Cardiac muscle cell (in vitro differentiated cells and primary cell): Measurements from ENCODE around the gene RAB7A. TPM values are rescaled to one million over a fixed set of nuclear protein-coding genes. Genes with fewer than 3 reads are reported as not detected.
"Not testable (repeated sequence)": the region's sequence is repeated elsewhere in the genome, so short reads cannot be mapped to it uniquely, and the experiment has no call there.

ENCODE experiments used
- DNase-seq, 2 donors: peaks; one replicate each; pipeline versions ENCODE4 v3.0.0 to v3.0.0-alpha.2; 2010 to 2017; ENCODE audit warnings: low read depth in 1 of 2, low spot score in 1 of 2
- H3K27ac ChIP-seq: fragments of 200-600 bp; sonication (generic); 2 replicates; pipeline ENCODE4 v1.5.1; 2016
- H3K27me3 ChIP-seq: fragments of 200-600 bp; sonication (generic); 2 replicates; pipeline ENCODE4 v1.6.0; 2016; ENCODE audit warnings: control low read depth
- H3K36me3 ChIP-seq: fragments of 200-600 bp; sonication (generic); 2 replicates; pipeline ENCODE4 v1.5.1; 2016; ENCODE audit warnings: control low read depth
- H3K4me1 ChIP-seq: fragments of 200-600 bp; sonication (generic); 2 replicates; pipeline ENCODE4 v1.8.1; 2017; ENCODE audit warnings: low read depth, mild to moderate bottlenecking, mixed run types
- H3K4me3 ChIP-seq: fragments of 200-600 bp; sonication (generic); 2 replicates; pipeline ENCODE4 v1.5.1; 2016; ENCODE audit warnings: mild to moderate bottlenecking
- H3K9me3 ChIP-seq: fragments of 200-600 bp; sonication (generic); 2 replicates; pipeline ENCODE4 v1.5.1; 2017; ENCODE audit warnings: low read depth, mild to moderate bottlenecking, control low read depth
- polyA plus RNA-seq: library from polyadenylated mRNA; unstranded; fragments of >200 nt; fragmentation: Nextera tagmentation; extraction: Ambion mirVana; gene quantifications from 2 replicates; pipeline ENCODE4 v1.2.1, GENCODE V29; 2016
- total RNA-seq: library from RNA; depleted of rRNA; stranded (reverse); fragments of >200 nt; gene quantifications from 2 replicates; pipeline ENCODE4 v1.2.3, GENCODE V29; 2016
- TF ChIP-seq, protein P1 (sequence below): IDR thresholded peaks from 2 replicates; pipeline ENCODE4 v1.5.1; 2012; ENCODE audit warnings: low read depth, mild to moderate bottlenecking, low read length

Gene RAB7A
- total and polyA plus RNA-seq, 2 experiments from 2014 or later = 62.3 to 189 TPM

DNA sequence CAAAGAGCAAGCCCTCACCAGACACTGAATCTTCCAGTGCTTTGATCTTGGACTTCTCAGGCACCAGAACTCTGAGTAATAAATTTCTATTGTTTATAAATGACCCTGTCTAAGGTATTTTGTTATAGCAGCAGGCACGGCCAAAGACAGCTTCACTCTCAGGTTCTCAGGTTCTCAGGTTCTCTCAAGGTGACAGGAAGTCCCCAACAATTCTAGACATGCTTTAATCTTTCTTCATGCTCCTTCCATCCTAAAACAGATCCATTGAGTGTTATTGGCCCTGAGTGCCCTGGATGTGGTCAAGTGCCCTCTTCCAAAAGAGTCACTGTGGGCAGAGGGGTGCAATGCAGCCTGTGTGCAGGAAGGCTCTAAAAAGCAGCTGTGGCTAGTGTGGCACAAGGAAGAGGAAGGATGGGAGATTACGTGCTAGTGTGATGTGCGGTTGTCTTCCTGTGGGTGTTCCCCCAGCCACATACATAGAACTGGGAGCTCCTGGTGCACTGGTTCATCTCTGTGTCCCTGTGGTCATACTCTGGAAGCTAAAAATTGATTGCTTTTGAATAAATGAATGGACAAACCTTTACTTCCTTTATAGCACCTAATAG lies 11.0 kb upstream of the RAB7A start:
- no peak overlapping the region for H3K27ac ChIP-seq
- TF ChIP-seq, protein P1, sequence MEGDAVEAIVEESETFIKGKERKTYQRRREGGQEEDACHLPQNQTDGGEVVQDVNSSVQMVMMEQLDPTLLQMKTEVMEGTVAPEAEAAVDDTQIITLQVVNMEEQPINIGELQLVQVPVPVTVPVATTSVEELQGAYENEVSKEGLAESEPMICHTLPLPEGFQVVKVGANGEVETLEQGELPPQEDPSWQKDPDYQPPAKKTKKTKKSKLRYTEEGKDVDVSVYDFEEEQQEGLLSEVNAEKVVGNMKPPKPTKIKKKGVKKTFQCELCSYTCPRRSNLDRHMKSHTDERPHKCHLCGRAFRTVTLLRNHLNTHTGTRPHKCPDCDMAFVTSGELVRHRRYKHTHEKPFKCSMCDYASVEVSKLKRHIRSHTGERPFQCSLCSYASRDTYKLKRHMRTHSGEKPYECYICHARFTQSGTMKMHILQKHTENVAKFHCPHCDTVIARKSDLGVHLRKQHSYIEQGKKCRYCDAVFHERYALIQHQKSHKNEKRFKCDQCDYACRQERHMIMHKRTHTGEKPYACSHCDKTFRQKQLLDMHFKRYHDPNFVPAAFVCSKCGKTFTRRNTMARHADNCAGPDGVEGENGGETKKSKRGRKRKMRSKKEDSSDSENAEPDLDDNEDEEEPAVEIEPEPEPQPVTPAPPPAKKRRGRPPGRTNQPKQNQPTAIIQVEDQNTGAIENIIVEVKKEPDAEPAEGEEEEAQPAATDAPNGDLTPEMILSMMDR = no peak

DNA sequence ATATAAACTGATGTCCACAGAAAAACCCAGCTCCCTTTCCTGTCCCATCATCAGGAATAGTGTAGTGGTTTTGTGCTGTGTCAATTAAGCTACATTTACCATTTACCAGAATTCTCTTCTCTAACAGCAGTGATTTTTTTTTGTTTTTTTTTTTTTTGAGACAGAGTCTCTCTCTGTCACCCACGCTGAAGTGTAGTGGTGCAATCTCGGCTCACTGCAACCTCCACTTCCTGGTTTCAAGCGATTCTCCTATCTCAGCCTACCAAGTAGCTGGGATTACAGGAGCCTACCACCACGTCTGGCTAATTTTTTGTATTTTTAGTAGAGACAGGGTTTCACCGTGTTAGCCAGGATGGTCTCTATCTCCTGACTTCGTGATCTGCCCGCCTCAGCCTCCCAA lies 7.1 kb upstream of the RAB7A start:
- not testable (repeated sequence) for H3K9me3 ChIP-seq, H3K4me3 ChIP-seq, H3K27me3 ChIP-seq, H3K4me1 ChIP-seq, H3K36me3 ChIP-seq, DNase-seq, H3K27ac ChIP-seq

More for the DNA sequence above, 11.0 kb upstream of the RAB7A start:
- Histone ChIP-seq H3K4me1 (no peaks in the 10 kb centered on the region), H3K9me3 (no peaks in the 10 kb centered on the region), H3K27me3 (no peaks in the 10 kb centered on the region), H3K36me3 (no peaks in the 10 kb centered on the region), H3K4me3 (no peak overlapping the region)
- no peak for DNase-seq

- no peak overlapping the region for H3K27ac ChIP-seq
- DNase-seq = no peak
- H3K27me3 ChIP-seq = no peaks in the 10 kb centered on the region
- H3K36me3 ChIP-seq = no peaks in the 10 kb centered on the region
- no peaks in the 10 kb centered on the region for H3K4me1 ChIP-seq
- H3K9me3 ChIP-seq = no peaks in the 10 kb centered on the region
- no peak overlapping the region for H3K4me3 ChIP-seq
- TF ChIP-seq, protein P1 = no peak
Observed at GRCh38 chr3:128720891-128721290, 5.1 kb upstream of the RAB7A start.

DNA sequence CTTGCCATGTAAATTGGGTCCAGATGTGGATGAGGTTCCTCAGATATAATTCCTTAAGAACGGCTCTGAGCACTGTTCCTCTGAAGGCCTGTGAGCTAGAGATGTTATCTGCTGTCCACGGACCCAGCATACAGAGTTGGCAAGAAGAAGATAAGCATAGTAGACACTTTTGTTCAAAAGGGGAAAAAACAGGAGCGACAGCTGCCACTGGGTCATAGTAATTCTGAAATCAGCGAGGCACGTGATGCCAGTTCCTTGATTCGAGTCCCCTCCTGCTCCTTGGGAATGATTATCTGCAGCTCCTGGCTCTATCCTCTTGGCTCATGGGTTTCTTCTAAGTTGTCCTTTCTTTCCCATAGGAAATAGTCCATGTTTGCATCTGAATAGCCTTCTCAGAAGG lies 2.5 kb upstream of the RAB7A start:
- H3K27me3 ChIP-seq = no peaks in the 10 kb centered on the region
- H3K9me3 ChIP-seq = no peaks in the 10 kb centered on the region
- H3K4me1 ChIP-seq = peaks cover 14% of the 10 kb centered on the region
- H3K36me3 ChIP-seq = no peaks in the 10 kb centered on the region
- no peak overlapping the region for H3K27ac ChIP-seq
- H3K4me3 ChIP-seq = no peak overlapping the region
- DNase-seq = no peak
- TF ChIP-seq, protein P1 = no peak

DNA sequence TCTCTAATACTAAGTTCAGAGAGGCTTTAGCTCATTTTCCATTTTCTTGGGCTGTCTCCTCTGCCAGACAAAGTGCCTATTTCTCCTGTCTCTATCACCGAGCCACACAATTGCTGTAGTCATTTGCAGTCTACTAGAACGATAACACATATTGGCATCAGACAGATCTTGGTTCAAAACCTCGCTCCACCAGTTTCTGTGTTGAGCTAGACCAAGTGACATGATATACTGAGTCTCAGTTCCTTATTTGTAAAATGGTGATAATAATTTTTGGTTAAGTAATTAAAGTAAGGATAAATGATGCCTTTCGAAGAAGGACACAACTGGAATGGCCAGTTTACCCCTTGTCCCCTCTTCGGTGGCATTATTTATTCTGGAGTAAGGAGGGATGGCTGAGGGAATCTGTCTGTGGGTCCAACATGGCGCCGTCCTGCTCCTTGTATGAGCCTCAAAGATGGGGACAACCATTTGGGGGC lies 398 bp upstream of the RAB7A start:
- DNase-seq = no peak
- Histone ChIP-seq H3K27me3 (no peaks in the 10 kb centered on the region), H3K9me3 (no peaks in the 10 kb centered on the region), H3K4me3 (no peak overlapping the region), H3K4me1 (peaks cover 18% of the 10 kb centered on the region), H3K27ac (peak overlapping the region; percentile 99), H3K36me3 (no peaks in the 10 kb centered on the region)
- TF ChIP-seq, protein P1 = no peak

DNA sequence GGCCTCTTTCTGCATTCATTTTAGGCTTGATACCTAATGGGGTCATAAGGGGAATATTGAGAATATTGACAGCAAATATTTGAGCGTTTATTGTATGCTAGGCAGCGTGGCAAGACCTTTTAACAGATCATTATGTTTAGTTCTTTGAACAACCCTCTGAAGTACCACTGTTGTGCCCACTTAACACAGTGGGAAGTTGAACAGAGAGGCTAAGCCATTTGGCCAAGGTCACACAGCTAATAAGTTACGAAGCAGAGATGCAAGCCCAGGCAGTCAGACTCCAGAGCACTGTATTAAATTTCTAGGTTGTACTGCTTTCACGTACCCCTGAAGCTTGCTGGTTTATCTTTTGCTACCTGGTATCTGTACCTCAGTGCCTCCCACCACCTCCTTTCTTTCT lies 1.1 kb downstream of the RAB7A start:
- Histone ChIP-seq H3K27ac (peak overlapping the region; percentile 99), H3K4me3 (peak overlapping the region; percentile 93), H3K36me3 (no peaks in the 10 kb centered on the region), H3K9me3 (no peaks in the 10 kb centered on the region), H3K27me3 (no peaks in the 10 kb centered on the region), H3K4me1 (peaks cover 28% of the 10 kb centered on the region)
- TF ChIP-seq, protein P1 = no peak
- no peak for DNase-seq
